Subcutaneous adipose tissue (tissue), 4 donors: ENCODE measurements around the gene ULK1. TPM values are rescaled to one million over a fixed set of nuclear protein-coding genes. Genes with fewer than 3 reads are reported as not detected.

Experiments
- CTCF ChIP-seq: fragments of 450-650 bp; IDR thresholded peaks from one replicate; pipeline ENCODE4 v1.5.1; 2016; ENCODE audit warnings: low read depth, mild to moderate bottlenecking, control low read depth, antibody characterized with exemption, moderate library complexity
- total RNA-seq, 4 donors: library from RNA; depleted of rRNA; stranded (reverse); fragments of >200 nt; gene quantifications; one replicate each; pipeline ENCODE4 v1.1.0, GENCODE V29; 2016

Gene ULK1
- total RNA-seq: 10 to 100 TPM; 10.9 to 35.8 (median 16.3) TPM

DNA sequence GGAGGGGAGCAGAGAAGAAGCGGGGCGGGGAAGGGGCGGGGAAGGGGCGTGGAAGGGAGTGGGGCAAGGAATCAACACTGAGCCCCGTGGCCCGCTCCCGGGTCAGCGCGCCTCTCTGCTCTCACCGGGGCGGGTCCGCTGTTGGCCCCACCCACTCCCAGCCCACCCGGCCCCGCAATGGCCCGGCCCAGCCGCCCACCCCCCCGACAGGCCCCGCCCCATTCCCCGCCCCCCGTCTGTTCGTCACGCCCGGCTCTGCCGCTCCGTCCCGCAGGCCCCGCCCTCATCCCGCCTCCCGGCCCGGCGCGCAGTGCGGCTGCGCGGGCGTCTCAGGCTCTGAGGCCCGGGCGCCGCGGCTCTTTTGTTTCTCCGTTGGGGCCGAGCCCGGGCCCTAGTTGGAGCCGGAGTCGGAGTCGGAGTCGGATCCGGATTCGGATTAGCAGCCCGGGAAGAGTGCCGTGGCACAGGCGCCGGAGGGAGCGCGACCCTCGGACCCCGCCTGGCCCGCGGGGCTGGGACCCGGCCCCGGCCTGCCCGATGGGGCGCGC is at the start of gene ULK1:
ULK1 (plus strand) TSS at position 310 of the 548 bp plus-strand sequence. CDS start 380 bp downstream, outside the sequence.
- no peak for TF ChIP-seq CTCF

GRCh38 chr12:131844656-131845055 is 49.8 kb upstream of the ULK1 start:
- no peak for TF ChIP-seq CTCF

GRCh38 chr12:131845121-131845520 is 49.3 kb upstream of the ULK1 start:
- TF ChIP-seq CTCF: no peak

DNA sequence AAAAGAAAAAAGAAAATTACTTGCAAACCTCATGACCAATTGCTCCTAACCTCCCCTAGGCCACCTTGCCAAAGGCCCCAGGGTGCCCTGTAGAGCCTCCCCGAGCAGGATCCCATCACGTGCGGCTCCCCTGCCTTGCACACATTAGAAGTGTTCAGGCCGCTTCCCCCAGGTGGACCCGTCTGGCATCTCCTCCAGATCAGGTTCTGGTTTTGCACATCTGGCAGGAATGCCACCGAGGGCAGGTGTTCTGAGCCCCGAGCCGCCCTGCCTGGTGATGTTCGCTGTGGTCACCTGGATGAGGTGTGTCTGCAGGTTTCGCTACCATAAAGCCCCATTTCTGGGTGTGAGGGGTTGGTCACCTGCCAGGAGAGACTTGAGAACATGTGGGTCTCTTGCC is 47.0 kb upstream of the ULK1 start:
- no peak for TF ChIP-seq CTCF

GRCh38 chr12:131848753-131849152 is 45.7 kb upstream of the ULK1 start:
- no peak for TF ChIP-seq CTCF

DNA sequence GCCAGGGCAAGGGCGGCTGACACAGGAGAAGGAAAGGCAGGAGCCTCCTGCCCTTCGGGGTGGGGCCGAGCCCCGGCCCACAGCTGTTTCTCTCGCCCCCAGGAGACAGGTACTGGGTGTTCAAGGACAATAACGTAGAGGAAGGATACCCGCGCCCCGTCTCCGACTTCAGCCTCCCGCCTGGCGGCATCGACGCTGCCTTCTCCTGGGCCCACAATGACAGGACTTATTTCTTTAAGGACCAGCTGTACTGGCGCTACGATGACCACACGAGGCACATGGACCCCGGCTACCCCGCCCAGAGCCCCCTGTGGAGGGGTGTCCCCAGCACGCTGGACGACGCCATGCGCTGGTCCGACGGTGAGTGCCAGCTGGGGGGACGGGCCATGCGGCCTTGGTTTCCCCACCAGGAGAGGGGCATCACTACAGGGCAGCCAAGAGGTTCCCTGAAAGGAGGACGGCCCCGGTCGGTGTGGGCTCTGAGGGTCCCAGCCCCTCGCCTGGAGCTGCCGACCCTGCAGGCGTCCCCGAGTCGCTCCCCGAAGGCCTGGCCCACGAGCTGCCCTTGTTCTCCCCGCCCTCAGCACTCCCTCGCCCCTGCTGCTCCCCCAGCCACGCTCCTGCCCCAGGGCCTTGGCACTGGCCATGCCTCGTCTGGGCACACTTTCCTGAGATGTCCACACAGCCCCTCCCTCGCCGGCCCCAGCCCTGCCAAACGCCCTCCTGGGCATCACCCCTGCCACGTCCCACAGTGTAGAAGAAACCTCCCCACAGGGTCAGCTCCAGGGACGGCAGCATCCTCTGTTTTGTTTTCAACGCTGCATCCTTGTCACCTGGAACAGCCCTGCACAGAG is 44.5 kb upstream of the ULK1 start:
- no peak for TF ChIP-seq CTCF

GRCh38 chr12:131850856-131851559 is 43.4 kb upstream of the ULK1 start:
- TF ChIP-seq CTCF: no peak
